ENCODE measurements around the gene GLIS2. TPM values are rescaled to one million over a fixed set of nuclear protein-coding genes. Genes with fewer than 3 reads are reported as not detected.
"Not testable (repeated sequence)": the region's sequence is repeated elsewhere in the genome, so short reads cannot be mapped to it uniquely, and the experiment has no call there.

The GLIS2 gene
- total RNA-seq, 1 experiment from 2014 or later = 4.3 TPM

GRCh38 chr16:4333308-4333638, 17.4 kb downstream of the GLIS2 start:
- no peak for DNase-seq (ENCODE audit: extremely low read depth, low read depth)

- not testable (repeated sequence) for DNase-seq (ENCODE audit: extremely low read depth, low read depth)
Observed at GRCh38 chr16:4333714-4334113, 17.8 kb downstream of the GLIS2 start.

- DNase-seq (ENCODE audit: extremely low read depth, low read depth) = no peak
Observed at GRCh38 chr16:4334724-4335495, 19.0 kb downstream of the GLIS2 start.

GRCh38 chr16:4336701-4337539, 21.1 kb downstream of the GLIS2 start:
- no peak for DNase-seq (ENCODE audit: extremely low read depth, low read depth)

- DNase-seq (ENCODE audit: extremely low read depth, low read depth) = no peak
Observed at GRCh38 chr16:4337540-4338088, 21.7 kb downstream of the GLIS2 start.

GRCh38 chr16:4338125-4338582, 22.3 kb downstream of the GLIS2 start:
- no peak for DNase-seq (ENCODE audit: extremely low read depth, low read depth)

GRCh38 chr16:4338712-4339299, 22.9 kb downstream of the GLIS2 start:
- no peak for DNase-seq (ENCODE audit: extremely low read depth, low read depth)

- DNase-seq (ENCODE audit: extremely low read depth, low read depth) = no peak
Observed at GRCh38 chr16:4339455-4339854, 23.6 kb downstream of the GLIS2 start.

- DNase-seq (ENCODE audit: extremely low read depth, low read depth) = no peak
Observed at GRCh38 chr16:4339909-4340308, 24.0 kb downstream of the GLIS2 start.

GRCh38 chr16:4340443-4340842, 24.6 kb downstream of the GLIS2 start:
- DNase-seq (ENCODE audit: extremely low read depth, low read depth) = no peak

- no peak for DNase-seq (ENCODE audit: extremely low read depth, low read depth)
Observed at GRCh38 chr16:4341250-4341649, 25.4 kb downstream of the GLIS2 start.

GRCh38 chr16:4342866-4343744, 27.2 kb downstream of the GLIS2 start:
- DNase-seq (ENCODE audit: extremely low read depth, low read depth) = no peak

GRCh38 chr16:4344300-4344982, 28.6 kb downstream of the GLIS2 start:
- DNase-seq (ENCODE audit: extremely low read depth, low read depth) = not testable (repeated sequence)

GRCh38 chr16:4344983-4345835, 29.3 kb downstream of the GLIS2 start:
- peak; percentile 46 for DNase-seq (ENCODE audit: extremely low read depth, low read depth)

GRCh38 chr16:4345836-4346781, 30.2 kb downstream of the GLIS2 start:
- DNase-seq (ENCODE audit: extremely low read depth, low read depth) = no peak

- DNase-seq (ENCODE audit: extremely low read depth, low read depth) = peak; percentile 50
Observed at GRCh38 chr16:4347010-4347409, 31.1 kb downstream of the GLIS2 start.

- DNase-seq (ENCODE audit: extremely low read depth, low read depth) = no peak
Observed at GRCh38 chr16:4347765-4348509, 32.1 kb downstream of the GLIS2 start.
